GM23338 (cell line): ENCODE data around the gene DRC1.

Experiments
- CTCF ChIP-seq, 2 experiments: fragments of 200-600 bp in 1 of 2; sonication (generic) in 1 of 2; conservative IDR thresholded peaks; 2 replicates each; pipeline versions ENCODE4 v1.5.1 to v1.6.1; 2016 to 2017; ENCODE audit warnings: antibody characterized with exemption in 2 of 2, low read depth in 2 of 2, mild to moderate bottlenecking in 2 of 2, moderate library complexity in 1 of 2
- POLR2AphosphoS5 ChIP-seq: IDR thresholded peaks from 2 replicates; pipeline ENCODE4 v1.6.1; 2016; ENCODE audit warnings: antibody characterized with exemption, low read depth
- STAT1 ChIP-seq: IDR thresholded peaks from one replicate; pipeline ENCODE4 v1.6.1; 2016; ENCODE audit warnings: antibody characterized with exemption; ENCODE audit not compliant: unreplicated experiment
- TF ChIP-seq, protein P1 (sequence below): IDR thresholded peaks from 2 replicates; pipeline ENCODE4 v1.6.1; 2016; ENCODE audit warnings: antibody characterized with exemption
- TF ChIP-seq, protein P2 (sequence below): IDR thresholded peaks from one replicate; pipeline ENCODE4 v1.6.1; 2018; ENCODE audit warnings: antibody characterized with exemption; ENCODE audit not compliant: unreplicated experiment

DNA sequence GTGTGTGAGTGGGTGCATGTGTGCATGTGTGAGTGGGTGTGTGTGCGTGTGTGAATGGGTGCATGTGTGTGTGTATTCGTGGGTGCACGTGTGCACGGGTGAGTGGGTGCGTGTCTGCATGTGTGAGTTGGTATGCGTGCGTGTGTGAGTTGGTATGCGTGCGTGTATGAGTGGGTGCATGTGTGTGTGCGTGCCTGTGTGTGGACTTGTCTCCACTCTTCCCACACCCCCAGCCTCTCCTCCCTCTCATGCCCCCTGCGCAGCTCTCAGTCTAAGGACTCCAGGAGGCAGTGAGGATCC, 81.3 kb downstream of the DRC1 start:
- no peak for TF ChIP-seq CTCF (conservative IDR thresholded peaks at IDR 0.05; ENCODE audit: low read depth in 2 of 2)
- TF ChIP-seq, protein P1, sequence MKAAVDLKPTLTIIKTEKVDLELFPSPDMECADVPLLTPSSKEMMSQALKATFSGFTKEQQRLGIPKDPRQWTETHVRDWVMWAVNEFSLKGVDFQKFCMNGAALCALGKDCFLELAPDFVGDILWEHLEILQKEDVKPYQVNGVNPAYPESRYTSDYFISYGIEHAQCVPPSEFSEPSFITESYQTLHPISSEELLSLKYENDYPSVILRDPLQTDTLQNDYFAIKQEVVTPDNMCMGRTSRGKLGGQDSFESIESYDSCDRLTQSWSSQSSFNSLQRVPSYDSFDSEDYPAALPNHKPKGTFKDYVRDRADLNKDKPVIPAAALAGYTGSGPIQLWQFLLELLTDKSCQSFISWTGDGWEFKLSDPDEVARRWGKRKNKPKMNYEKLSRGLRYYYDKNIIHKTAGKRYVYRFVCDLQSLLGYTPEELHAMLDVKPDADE, result no peak
- TF ChIP-seq STAT1, result no peak
- TF ChIP-seq, protein P2, sequence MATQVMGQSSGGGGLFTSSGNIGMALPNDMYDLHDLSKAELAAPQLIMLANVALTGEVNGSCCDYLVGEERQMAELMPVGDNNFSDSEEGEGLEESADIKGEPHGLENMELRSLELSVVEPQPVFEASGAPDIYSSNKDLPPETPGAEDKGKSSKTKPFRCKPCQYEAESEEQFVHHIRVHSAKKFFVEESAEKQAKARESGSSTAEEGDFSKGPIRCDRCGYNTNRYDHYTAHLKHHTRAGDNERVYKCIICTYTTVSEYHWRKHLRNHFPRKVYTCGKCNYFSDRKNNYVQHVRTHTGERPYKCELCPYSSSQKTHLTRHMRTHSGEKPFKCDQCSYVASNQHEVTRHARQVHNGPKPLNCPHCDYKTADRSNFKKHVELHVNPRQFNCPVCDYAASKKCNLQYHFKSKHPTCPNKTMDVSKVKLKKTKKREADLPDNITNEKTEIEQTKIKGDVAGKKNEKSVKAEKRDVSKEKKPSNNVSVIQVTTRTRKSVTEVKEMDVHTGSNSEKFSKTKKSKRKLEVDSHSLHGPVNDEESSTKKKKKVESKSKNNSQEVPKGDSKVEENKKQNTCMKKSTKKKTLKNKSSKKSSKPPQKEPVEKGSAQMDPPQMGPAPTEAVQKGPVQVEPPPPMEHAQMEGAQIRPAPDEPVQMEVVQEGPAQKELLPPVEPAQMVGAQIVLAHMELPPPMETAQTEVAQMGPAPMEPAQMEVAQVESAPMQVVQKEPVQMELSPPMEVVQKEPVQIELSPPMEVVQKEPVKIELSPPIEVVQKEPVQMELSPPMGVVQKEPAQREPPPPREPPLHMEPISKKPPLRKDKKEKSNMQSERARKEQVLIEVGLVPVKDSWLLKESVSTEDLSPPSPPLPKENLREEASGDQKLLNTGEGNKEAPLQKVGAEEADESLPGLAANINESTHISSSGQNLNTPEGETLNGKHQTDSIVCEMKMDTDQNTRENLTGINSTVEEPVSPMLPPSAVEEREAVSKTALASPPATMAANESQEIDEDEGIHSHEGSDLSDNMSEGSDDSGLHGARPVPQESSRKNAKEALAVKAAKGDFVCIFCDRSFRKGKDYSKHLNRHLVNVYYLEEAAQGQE, result no peak
- TF ChIP-seq POLR2AphosphoS5, result no peak
